Measurements from ENCODE around the gene PTGIS. TPM values are rescaled to one million over a fixed set of nuclear protein-coding genes. Genes with fewer than 3 reads are reported as not detected.

Gene PTGIS
- polyA plus RNA-seq, 3 donors = not detected

- Histone ChIP-seq H3K27ac (ENCODE audit: low read depth in 1 of 2, low read length in 2 of 2) (no peak overlapping the region), H4K20me1 (ENCODE audit: insufficient read depth, low read length) (no peaks in the 10 kb centered on the region), H3K79me2 (ENCODE audit: insufficient read depth, low read length) (no peaks in the 10 kb centered on the region), H2AFZ (ENCODE audit: insufficient read depth, low read depth, low read length, poor library complexity, severe bottlenecking) (no peak overlapping the region), H3K4me3 (replicated peaks in 1 of 3; ENCODE audit: low read depth in 2 of 3, low read length in 3 of 3) (no peak overlapping the region), H3K4me2 (replicated peaks; ENCODE audit: extremely low read depth, low read length, poor library complexity, severe bottlenecking) (no peak overlapping the region), H3K9me3 (replicated peaks in 1 of 2; ENCODE audit: control insufficient read depth in 1 of 2, insufficient read depth in 1 of 2, low read length in 2 of 2) (no peaks in the 10 kb centered on the region), H3K36me3 (replicated peaks in 1 of 2; ENCODE audit: control insufficient read depth in 1 of 2, insufficient read depth in 2 of 2, low read length in 2 of 2) (no peaks in the 10 kb centered on the region), H3K9ac (ENCODE audit: insufficient read depth, low read length, poor library complexity, severe bottlenecking) (no peak overlapping the region), H3K4me1 (ENCODE audit: control insufficient read depth in 1 of 2, insufficient read depth in 2 of 2, low read length in 2 of 2) (no peaks in the 10 kb centered on the region), H3K27me3 (ENCODE audit: control insufficient read depth in 2 of 2, insufficient read depth in 2 of 2, low read length in 2 of 2) (peaks cover 57 to 65% of the 10 kb centered on the region in 2 donors)
- Mint-ChIP-seq H3K4me3 (peak overlapping the region in 1 of 2 donors; percentile 88), H3K27ac (no peak overlapping the region), H3K36me3 (peaks cover 2 to 3% of the 10 kb centered on the region in 2 donors), H3K4me1 (peaks cover 4% of the 10 kb centered on the region), H3K27me3 (ENCODE audit: low read depth in 3 of 3) (peaks cover 51 to 74% (median 65%) of the 10 kb centered on the region in 3 donors), H3K9me3 (peaks cover 0 to 18% (median 4%) of the 10 kb centered on the region in 7 donors)
- no peak for DNase-seq
- TF ChIP-seq, protein P1, sequence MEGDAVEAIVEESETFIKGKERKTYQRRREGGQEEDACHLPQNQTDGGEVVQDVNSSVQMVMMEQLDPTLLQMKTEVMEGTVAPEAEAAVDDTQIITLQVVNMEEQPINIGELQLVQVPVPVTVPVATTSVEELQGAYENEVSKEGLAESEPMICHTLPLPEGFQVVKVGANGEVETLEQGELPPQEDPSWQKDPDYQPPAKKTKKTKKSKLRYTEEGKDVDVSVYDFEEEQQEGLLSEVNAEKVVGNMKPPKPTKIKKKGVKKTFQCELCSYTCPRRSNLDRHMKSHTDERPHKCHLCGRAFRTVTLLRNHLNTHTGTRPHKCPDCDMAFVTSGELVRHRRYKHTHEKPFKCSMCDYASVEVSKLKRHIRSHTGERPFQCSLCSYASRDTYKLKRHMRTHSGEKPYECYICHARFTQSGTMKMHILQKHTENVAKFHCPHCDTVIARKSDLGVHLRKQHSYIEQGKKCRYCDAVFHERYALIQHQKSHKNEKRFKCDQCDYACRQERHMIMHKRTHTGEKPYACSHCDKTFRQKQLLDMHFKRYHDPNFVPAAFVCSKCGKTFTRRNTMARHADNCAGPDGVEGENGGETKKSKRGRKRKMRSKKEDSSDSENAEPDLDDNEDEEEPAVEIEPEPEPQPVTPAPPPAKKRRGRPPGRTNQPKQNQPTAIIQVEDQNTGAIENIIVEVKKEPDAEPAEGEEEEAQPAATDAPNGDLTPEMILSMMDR (IDR thresholded peaks at IDR 0.05) = no peak
- intact Hi-C loops (cut with micrococcal nuclease) = no loop called here
- WGBS (ENCODE audit: insufficient coverage) = 77% methylated on average over 1 of the region's 1 CpG
These were observed 82.4 kb downstream of the PTGIS start for GRCh38 chr20:49485563-49485962.

- no peak overlapping the region for H3K27ac ChIP-seq (ENCODE audit: low read depth in 1 of 2, low read length in 2 of 2)
- H3K36me3 Mint-ChIP-seq = peaks cover 2 to 3% of the 10 kb centered on the region in 2 donors
- TF ChIP-seq, protein P1 (IDR thresholded peaks at IDR 0.05) = peak; percentile 31
- H3K4me3 Mint-ChIP-seq = peak overlapping the region in 1 of 2 donors; percentile 88
- H3K4me2 ChIP-seq (replicated peaks; ENCODE audit: extremely low read depth, low read length, poor library complexity, severe bottlenecking) = peak overlapping the region; percentile 22
- H3K4me1 Mint-ChIP-seq = peaks cover 4% of the 10 kb centered on the region
- no peaks in the 10 kb centered on the region for H3K9me3 ChIP-seq (replicated peaks in 1 of 2; ENCODE audit: control insufficient read depth in 1 of 2, insufficient read depth in 1 of 2, low read length in 2 of 2)
- no peaks in the 10 kb centered on the region for H3K79me2 ChIP-seq (ENCODE audit: insufficient read depth, low read length)
- H2AFZ ChIP-seq (ENCODE audit: insufficient read depth, low read depth, low read length, poor library complexity, severe bottlenecking) = no peak overlapping the region
- H3K9me3 Mint-ChIP-seq = peaks cover 0 to 18% (median 4%) of the 10 kb centered on the region in 7 donors
- peaks cover 59 to 65% of the 10 kb centered on the region in 2 donors for H3K27me3 ChIP-seq (ENCODE audit: control insufficient read depth in 2 of 2, insufficient read depth in 2 of 2, low read length in 2 of 2)
- WGBS (ENCODE audit: insufficient coverage) = under 1% methylated on average over 51 of the region's 61 CpGs
- no peak overlapping the region for H3K27ac Mint-ChIP-seq
- DNase-seq = peak in 1 of 3 donors; percentile 14
- H3K4me3 ChIP-seq (replicated peaks in 1 of 3; ENCODE audit: low read depth in 2 of 3, low read length in 3 of 3) = no peak overlapping the region
- no peak overlapping the region for H3K9ac ChIP-seq (ENCODE audit: insufficient read depth, low read length, poor library complexity, severe bottlenecking)
- no peaks in the 10 kb centered on the region for H4K20me1 ChIP-seq (ENCODE audit: insufficient read depth, low read length)
- intact Hi-C loops (cut with micrococcal nuclease) = no loop called here
- no peaks in the 10 kb centered on the region for H3K36me3 ChIP-seq (replicated peaks in 1 of 2; ENCODE audit: control insufficient read depth in 1 of 2, insufficient read depth in 2 of 2, low read length in 2 of 2)
- no peaks in the 10 kb centered on the region for H3K4me1 ChIP-seq (ENCODE audit: control insufficient read depth in 1 of 2, insufficient read depth in 2 of 2, low read length in 2 of 2)
- H3K27me3 Mint-ChIP-seq (ENCODE audit: low read depth in 3 of 3) = peaks cover 53 to 70% (median 66%) of the 10 kb centered on the region in 3 donors
These were observed 83.5 kb downstream of the PTGIS start for GRCh38 chr20:49484180-49485140.
